T-cell (primary cell): ENCODE results near the gene MAP3K14. TPM values are rescaled to one million over a fixed set of nuclear protein-coding genes. Genes with fewer than 3 reads are reported as not detected.
"Not testable (repeated sequence)": the region's sequence is repeated elsewhere in the genome, so short reads cannot be mapped to it uniquely, and the experiment has no call there.

ENCODE experiments used
- ATAC-seq, 4 experiments: fragments of 200-7000 bp in 3 of 4; fragments of 150-1000 bp in 1 of 4; cut with Tn5 transposase; replicated peaks in 1 of 4; 1 replicate in 3 of 4; 2 replicates in 1 of 4; pipeline ENCODE4 v1.10.0; 2021; ENCODE audit warnings: moderate library complexity in 3 of 4, mild to moderate bottlenecking in 2 of 4, moderate number of reproducible peaks in 1 of 4
- CTCF ChIA-PET, 2 donors: fragments of 300-600 bp; sonication (Branson Sonifier 250); formaldehyde crosslinking; loops; one replicate each; lab custom pipeline; 2022; ENCODE audit warnings: antibody characterized with exemption in 2 of 2; lab: Charles Lee
- POLR2A ChIA-PET, 2 donors: fragments of 300-600 bp; sonication (Branson Sonifier 250); formaldehyde crosslinking; loops; one replicate each; lab custom pipeline; 2022; ENCODE audit warnings: antibody characterized with exemption in 2 of 2; lab: Charles Lee
- DNase-seq, 35 experiments: peaks; one replicate each; pipeline versions ENCODE4 v3.0.0 to v3.0.0-alpha.2; 2013 to 2023
- H3K27ac ChIP-seq: one replicate; pipeline ENCODE4 v1.5.1; 2013; ENCODE audit warnings: low read length
- H3K27me3 ChIP-seq, 2 experiments: replicated peaks in 1 of 2; 1 replicate in 1 of 2; 2 replicates in 1 of 2; pipeline versions ENCODE4 v1.6.1 to v1.7.0; 2013; ENCODE audit warnings: low read length in 1 of 2, mixed read lengths in 1 of 2; ENCODE audit not compliant: control insufficient read depth in 2 of 2, insufficient read depth in 2 of 2; ENCODE audit errors: extremely low read depth in 1 of 2
- H3K36me3 ChIP-seq, 2 donors: 1 replicate in 1 of 2; 2 replicates in 1 of 2; pipeline versions ENCODE4 v1.6.1 to v1.7.0; 2013; ENCODE audit warnings: low read length in 1 of 2; ENCODE audit not compliant: control insufficient read depth in 2 of 2, insufficient read depth in 1 of 2; ENCODE audit errors: extremely low read depth in 1 of 2
- H3K4me1 ChIP-seq, 2 experiments: 1 replicate in 1 of 2; 2 replicates in 1 of 2; pipeline versions ENCODE4 v1.6.1 to v1.7.0; 2013; ENCODE audit warnings: low read length in 2 of 2, mixed read lengths in 1 of 2; ENCODE audit not compliant: insufficient read depth in 2 of 2, control insufficient read depth in 1 of 2; ENCODE audit errors: extremely low read depth in 1 of 2
- H3K4me3 ChIP-seq, 2 donors: 1 replicate in 1 of 2; 2 replicates in 1 of 2; pipeline versions ENCODE4 v1.5.1 to v1.7.0; 2013; ENCODE audit warnings: mild to moderate bottlenecking in 2 of 2, low read length in 1 of 2, moderate library complexity in 1 of 2; ENCODE audit not compliant: control insufficient read depth in 1 of 2; ENCODE audit errors: extremely low read depth in 1 of 2
- H3K9me3 ChIP-seq: 2 replicates; pipeline ENCODE4 v1.7.0; 2013
- H3K27ac Mint-ChIP-seq, 2 donors: one replicate each; pipeline ENCODE4 v1.8.0; 2020 to 2021; ENCODE audit warnings: mild to moderate bottlenecking in 2 of 2, mixed read lengths in 2 of 2
- H3K27me3 Mint-ChIP-seq, 2 donors: one replicate each; pipeline ENCODE4 v1.8.0; 2021 to 2022; ENCODE audit warnings: mixed read lengths in 2 of 2
- H3K36me3 Mint-ChIP-seq: one replicate; pipeline ENCODE4 v1.8.0; 2021; ENCODE audit warnings: mixed read lengths
- H3K4me1 Mint-ChIP-seq, 3 donors: one replicate each; pipeline ENCODE4 v1.8.0; 2020 to 2022; ENCODE audit warnings: mixed read lengths in 3 of 3, mild to moderate bottlenecking in 1 of 3
- H3K4me3 Mint-ChIP-seq, 3 donors: one replicate each; pipeline ENCODE4 v1.8.0; 2020 to 2022; ENCODE audit warnings: mild to moderate bottlenecking in 3 of 3, mixed read lengths in 3 of 3, moderate library complexity in 3 of 3
- H3K9me3 Mint-ChIP-seq, 3 donors: one replicate each; pipeline ENCODE4 v1.8.0; 2020 to 2022; ENCODE audit warnings: mixed read lengths in 3 of 3
- WGBS: methylation state at CpG from one replicate; pipeline ENCODE4 v1.1.5; 2013; ENCODE audit warnings: missing lambda C conversion rate; ENCODE audit not compliant: insufficient coverage; 5-methylcytosine and 5-hydroxymethylcytosine counted together
- total RNA-seq, 35 experiments: library from RNA in 6 of 35; stranded (reverse) in 6 of 35; fragments of 120-200 nt in 1 of 35; gene quantifications; one replicate each; pipeline versions ENCODE4 v1.2.1 to v1.2.4 and lab custom pipeline; 2013 to 2026

The MAP3K14 gene
- total RNA-seq, 5 donors from 2014 or later (not counting 1 experiment from before 2014, with no cell fraction given): 34.4 to 49.8 (median 42.8) TPM

DNA sequence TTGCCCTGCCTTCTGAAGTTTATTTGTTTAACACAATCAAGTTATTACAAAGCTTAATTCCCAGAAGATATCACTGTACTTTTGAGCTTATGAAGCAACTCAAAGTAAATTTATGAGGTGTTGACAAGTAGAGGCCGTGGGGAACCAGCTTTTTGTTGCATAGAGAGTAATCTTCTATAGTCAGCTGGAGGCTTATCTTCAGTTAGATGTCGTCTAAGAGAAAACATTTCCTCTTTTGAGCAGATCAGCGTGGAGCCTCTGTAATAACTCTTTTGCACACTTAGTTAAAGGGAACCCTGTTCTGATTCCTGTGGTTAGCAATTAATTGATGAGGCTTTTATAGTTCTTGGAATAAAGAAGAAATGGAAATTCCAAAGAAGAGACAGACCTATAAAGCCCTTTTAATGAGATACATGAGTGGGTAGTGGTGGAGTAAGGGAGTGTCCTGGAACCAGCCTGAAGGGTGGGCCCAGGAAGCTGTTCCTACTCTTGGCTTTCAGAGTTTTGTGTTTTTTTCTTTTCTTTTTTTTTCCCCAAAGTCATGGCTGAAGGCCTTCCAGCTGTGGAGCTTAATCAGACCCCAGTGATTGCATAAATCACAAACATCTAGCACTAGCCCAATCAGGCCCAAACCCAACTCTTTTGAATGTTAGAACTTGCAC is 28.9 kb upstream of the MAP3K14 start:
- no peak overlapping the region for H3K27ac Mint-ChIP-seq
- no peaks in the 10 kb centered on the region for H3K9me3 ChIP-seq
- no peaks in the 10 kb centered on the region for H3K4me1 Mint-ChIP-seq
- ChIA-PET CTCF (interaction anchor here in 1 of 2 donors (0.6 kb wide), 1 partner anchor 1100 kb away, joined by 3 read pairs; no protein-coding TSS in a partner anchor), POLR2A (no interaction called here)
- H3K36me3 ChIP-seq: no peaks in the 10 kb centered on the region
- peaks cover 0 to 11% of the 10 kb centered on the region in 2 experiments for H3K27me3 ChIP-seq
- no peaks in the 10 kb centered on the region for H3K9me3 Mint-ChIP-seq
- no peak overlapping the region for H3K4me3 Mint-ChIP-seq
- no peaks in the 10 kb centered on the region for H3K36me3 Mint-ChIP-seq
- 66% methylated on average over 2 of the region's 3 CpGs for WGBS
- H3K4me1 ChIP-seq: no peaks in the 10 kb centered on the region
- ATAC-seq (no peak), DNase-seq (no peak)
- H3K27ac ChIP-seq: no peak overlapping the region
- no peak overlapping the region for H3K4me3 ChIP-seq
- H3K27me3 Mint-ChIP-seq: no peaks in the 10 kb centered on the region

DNA sequence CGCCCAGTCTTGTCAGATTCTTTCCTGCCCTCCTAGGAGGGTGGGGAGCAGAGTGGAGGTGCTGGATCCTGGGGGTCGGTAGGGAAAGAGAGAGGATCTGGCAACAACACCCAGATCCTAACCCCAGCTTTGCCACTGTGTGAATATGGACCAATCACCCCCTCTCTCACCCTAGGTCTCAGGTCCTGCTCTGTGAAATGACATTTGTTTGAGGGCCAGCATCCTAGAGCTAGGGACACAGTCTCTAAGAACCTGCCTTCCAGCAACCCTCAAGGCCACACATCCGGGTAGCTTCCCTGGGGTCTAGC is 28.4 kb upstream of the MAP3K14 start:
- Histone ChIP-seq H3K4me3 (no peak overlapping the region), H3K9me3 (no peaks in the 10 kb centered on the region), H3K36me3 (no peaks in the 10 kb centered on the region), H3K27me3 (peaks cover 0 to 14% of the 10 kb centered on the region in 2 experiments), H3K27ac (no peak overlapping the region), H3K4me1 (no peaks in the 10 kb centered on the region)
- no peak for DNase-seq
- Mint-ChIP-seq H3K27ac (no peak overlapping the region), H3K4me1 (no peaks in the 10 kb centered on the region), H3K36me3 (no peaks in the 10 kb centered on the region), H3K9me3 (no peaks in the 10 kb centered on the region), H3K4me3 (no peak overlapping the region), H3K27me3 (no peaks in the 10 kb centered on the region)
- ChIA-PET POLR2A (no interaction called here), CTCF (interaction anchor here in 1 of 2 donors (0.6 kb wide), 1 partner anchor 1099 kb away, joined by 3 read pairs; no protein-coding TSS in a partner anchor)
- no peak for ATAC-seq
- WGBS: no CpG with 5 or more reads among the region's 3 CpGs

DNA sequence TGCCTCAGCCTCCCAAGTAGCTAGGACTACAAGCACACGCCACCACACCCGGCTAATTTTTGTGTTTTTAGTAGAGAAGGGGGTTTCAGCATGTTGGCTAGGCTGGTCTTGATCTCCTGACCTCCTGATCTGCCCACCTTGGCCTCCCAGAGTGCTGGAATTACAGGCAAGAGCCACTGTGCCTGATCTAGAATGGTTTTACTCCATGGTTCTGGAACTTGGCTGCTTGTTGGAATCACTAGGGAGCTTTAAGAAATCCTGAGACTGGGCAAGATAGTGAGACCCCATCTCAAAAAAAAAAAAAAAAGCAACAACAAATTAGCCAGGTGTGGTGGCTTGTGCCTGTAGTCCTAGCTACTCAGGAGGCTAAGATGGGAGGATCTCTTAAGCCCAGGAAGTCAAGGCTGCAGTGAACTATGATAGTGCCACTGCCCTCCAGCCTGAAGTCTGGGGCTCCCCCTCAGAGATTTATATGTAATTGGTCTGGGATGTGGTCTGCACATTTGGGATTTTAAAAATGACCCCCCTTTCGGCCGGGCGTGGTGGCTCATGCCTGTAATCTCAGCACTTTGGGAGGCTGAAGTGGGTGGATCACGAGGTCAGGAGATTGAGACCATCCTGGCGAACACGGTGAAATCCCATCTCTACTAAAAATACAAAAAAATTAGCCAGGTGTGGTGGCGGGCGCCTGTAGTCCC is 27.3 kb upstream of the MAP3K14 start:
- H3K36me3 ChIP-seq, ATAC-seq, POLR2A ChIA-PET, H3K36me3 Mint-ChIP-seq, H3K4me3 Mint-ChIP-seq, H3K9me3 Mint-ChIP-seq, H3K27ac ChIP-seq, H3K27ac Mint-ChIP-seq, H3K4me3 ChIP-seq, H3K9me3 ChIP-seq, H3K4me1 Mint-ChIP-seq, CTCF ChIA-PET, H3K4me1 ChIP-seq, DNase-seq, H3K27me3 Mint-ChIP-seq: not testable (repeated sequence)
- peaks cover 0 to 15% of the 10 kb centered on the region in 2 experiments for H3K27me3 ChIP-seq
- WGBS: 100% methylated on average over 2 of the region's 10 CpGs

DNA sequence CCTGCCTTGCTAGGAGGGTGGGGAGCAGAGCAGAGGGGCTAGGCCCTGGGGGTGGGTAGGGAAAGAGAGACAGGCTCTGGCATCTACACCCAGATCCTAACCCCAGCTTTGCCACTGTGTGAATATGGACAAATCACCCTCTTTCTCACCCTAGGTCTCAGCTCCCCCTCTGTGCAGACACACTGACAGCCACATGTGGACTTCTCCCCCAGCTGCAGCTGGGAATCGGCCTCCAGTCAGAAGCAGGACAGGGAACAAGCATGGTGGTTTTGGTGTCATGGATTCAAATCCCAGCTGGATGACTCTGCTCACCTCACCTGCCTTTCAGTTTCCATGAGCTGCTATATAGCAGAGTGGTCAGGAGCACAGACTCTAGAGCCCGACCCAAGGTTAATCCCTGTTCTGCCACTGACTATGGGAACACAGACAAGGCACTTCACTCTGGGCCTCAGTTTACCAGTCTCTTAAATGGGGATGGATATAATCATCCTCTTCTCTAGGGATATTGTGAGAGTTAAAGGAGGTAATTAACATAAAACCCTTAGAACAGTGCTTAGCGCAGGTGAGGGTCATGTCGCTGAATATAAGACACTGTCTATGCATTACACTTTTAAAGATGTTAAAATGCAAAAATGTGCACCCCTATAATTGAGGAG is 26.2 kb upstream of the MAP3K14 start:
- CTCF ChIA-PET: no interaction called here
- Mint-ChIP-seq H3K4me3 (no peak overlapping the region), H3K4me1 (no peaks in the 10 kb centered on the region), H3K9me3 (no peaks in the 10 kb centered on the region), H3K27me3 (no peaks in the 10 kb centered on the region), H3K36me3 (no peaks in the 10 kb centered on the region), H3K27ac (no peak overlapping the region)
- no peak for DNase-seq
- Histone ChIP-seq H3K27ac (no peak overlapping the region), H3K27me3 (peaks cover 0 to 15% of the 10 kb centered on the region in 2 experiments), H3K4me3 (no peak overlapping the region), H3K9me3 (no peaks in the 10 kb centered on the region), H3K36me3 (no peaks in the 10 kb centered on the region), H3K4me1 (no peaks in the 10 kb centered on the region)
- POLR2A ChIA-PET: no interaction called here
- 86% methylated on average over 1 of the region's 4 CpGs for WGBS
- no peak for ATAC-seq

DNA sequence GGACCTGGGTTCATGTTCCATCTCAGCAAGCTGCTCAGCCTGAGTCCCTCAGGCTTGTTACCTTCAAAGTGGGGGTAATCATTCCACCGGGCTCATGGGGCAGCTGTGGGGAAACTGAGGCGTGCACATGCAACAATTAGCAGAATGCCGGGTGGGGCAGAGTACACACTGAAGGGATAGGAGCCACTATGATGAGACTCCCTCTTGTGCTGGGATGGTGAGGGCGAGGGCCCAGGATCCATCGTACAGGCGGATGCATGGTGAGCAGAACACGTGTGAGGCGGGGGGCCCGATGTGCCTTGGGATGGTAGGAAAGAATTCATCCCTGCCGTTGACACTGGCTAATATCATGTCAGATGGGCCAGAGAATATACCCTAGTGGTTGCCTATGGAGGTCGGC is 25.5 kb upstream of the MAP3K14 start:
- no peak overlapping the region for H3K4me3 Mint-ChIP-seq
- peaks cover 0 to 2% of the 10 kb centered on the region in 2 donors for H3K27me3 Mint-ChIP-seq
- peaks cover 0 to 15% of the 10 kb centered on the region in 2 experiments for H3K27me3 ChIP-seq
- H3K4me1 Mint-ChIP-seq: no peaks in the 10 kb centered on the region
- no peak overlapping the region for H3K4me3 ChIP-seq
- no peaks in the 10 kb centered on the region for H3K9me3 Mint-ChIP-seq
- no peaks in the 10 kb centered on the region for H3K36me3 ChIP-seq
- no peaks in the 10 kb centered on the region for H3K9me3 ChIP-seq
- ATAC-seq (no peak), DNase-seq (no peak)
- no peak overlapping the region for H3K27ac Mint-ChIP-seq
- no peaks in the 10 kb centered on the region for H3K36me3 Mint-ChIP-seq
- ChIA-PET POLR2A (no interaction called here), CTCF (interaction anchor here in 1 of 2 donors (0.6 kb wide), 1 partner anchor 91 kb away, joined by 4 read pairs; no protein-coding TSS in a partner anchor)
- 87% methylated on average over 7 of the region's 11 CpGs for WGBS
- no peaks in the 10 kb centered on the region for H3K4me1 ChIP-seq
- no peak overlapping the region for H3K27ac ChIP-seq

DNA sequence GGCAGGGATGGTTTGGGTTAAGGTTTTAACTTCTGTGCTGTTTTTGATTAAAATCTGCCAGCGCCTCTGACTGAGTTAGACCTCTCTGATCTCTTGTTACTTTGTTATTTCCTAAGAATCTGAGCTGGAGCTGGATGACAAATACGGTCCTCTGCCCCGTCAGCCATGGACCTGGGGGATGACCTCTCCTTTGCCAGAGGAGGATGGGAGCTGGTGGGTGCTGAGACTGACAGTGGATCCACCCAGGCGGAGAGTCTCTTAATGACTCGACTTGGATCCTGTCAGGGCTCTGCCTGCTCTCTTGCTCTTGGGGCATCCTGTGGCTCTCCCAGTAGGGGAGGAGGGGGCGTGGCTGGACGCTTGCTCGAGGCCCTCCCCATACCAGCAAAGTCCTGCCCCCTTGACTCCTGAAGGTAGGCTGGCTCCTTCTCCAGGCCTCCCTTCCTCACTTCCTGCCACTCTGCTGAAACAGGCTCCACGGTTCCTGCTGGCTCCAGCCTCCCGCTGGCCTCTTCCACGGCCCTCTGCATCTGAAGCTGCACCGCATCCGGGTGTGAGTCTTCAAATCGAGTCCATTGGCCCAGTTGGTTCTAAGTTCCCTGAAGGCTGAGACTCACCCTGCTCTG is 24.8 kb upstream of the MAP3K14 start:
- POLR2A ChIA-PET: interaction anchor here in 1 of 2 donors (0.6 kb wide), 1 partner anchor 28 kb away, joined by 4 read pairs; no protein-coding TSS in a partner anchor
- Histone ChIP-seq H3K36me3 (no peaks in the 10 kb centered on the region), H3K27me3 (peaks cover 0 to 15% of the 10 kb centered on the region in 2 experiments), H3K9me3 (no peaks in the 10 kb centered on the region), H3K4me1 (no peaks in the 10 kb centered on the region), H3K27ac (no peak overlapping the region), H3K4me3 (no peak overlapping the region)
- ATAC-seq (no peak), DNase-seq (no peak)
- no peak overlapping the region for H3K27ac Mint-ChIP-seq
- H3K4me3 Mint-ChIP-seq: no peak overlapping the region
- CTCF ChIA-PET: no interaction called here
- H3K4me1 Mint-ChIP-seq: no peaks in the 10 kb centered on the region
- no peaks in the 10 kb centered on the region for H3K36me3 Mint-ChIP-seq
- no peaks in the 10 kb centered on the region for H3K9me3 Mint-ChIP-seq
- WGBS: 92% methylated on average over 11 of the region's 14 CpGs
- H3K27me3 Mint-ChIP-seq: peaks cover 0 to 2% of the 10 kb centered on the region in 2 donors
